Psoas muscle (tissue), 8 donors: ENCODE data around the gene ISG20L2. TPM values are rescaled to one million over a fixed set of nuclear protein-coding genes. Genes with fewer than 3 reads are reported as not detected.

Experiments used
- ATAC-seq, 4 donors: fragments of 200-7000 bp; cut with Tn5 transposase; one replicate each; pipeline ENCODE4 v1.9.1; 2020; ENCODE audit warnings: moderate library complexity in 3 of 4, mild to moderate bottlenecking in 2 of 4
- DNase-seq, 2 donors: peaks; one replicate each; pipeline ENCODE4 v3.0.0-alpha.2; 2020
- H3K27ac ChIP-seq: fragments of 200-600 bp; one replicate; pipeline ENCODE4 v1.8.0; 2022
- H3K27me3 ChIP-seq, 3 donors: fragments of 200-600 bp in 1 of 3; one replicate each; pipeline versions ENCODE4 v1.6.1 to v1.8.0; 2013 to 2022; ENCODE audit warnings: low read length in 2 of 3, mild to moderate bottlenecking in 2 of 3, moderate library complexity in 1 of 3; ENCODE audit not compliant: insufficient read depth in 3 of 3
- H3K36me3 ChIP-seq, 2 donors: fragments of 200-600 bp in 1 of 2; one replicate each; pipeline versions ENCODE4 v1.6.1 to v1.8.0; 2013 to 2022; ENCODE audit warnings: low read depth in 1 of 2, mild to moderate bottlenecking in 1 of 2, moderate library complexity in 1 of 2; ENCODE audit not compliant: insufficient read depth in 1 of 2
- H3K4me1 ChIP-seq: fragments of 200-600 bp; one replicate; pipeline ENCODE4 v1.8.0; 2022
- H3K4me3 ChIP-seq: fragments of 200-600 bp; one replicate; pipeline ENCODE4 v1.8.0; 2022; ENCODE audit warnings: mild to moderate bottlenecking
- H3K9me3 ChIP-seq: fragments of 200-600 bp; one replicate; pipeline ENCODE4 v1.8.0; 2022
- WGBS, 3 donors: extraction: QIAGEN DNeasy Blood & Tissue Kit; methylation state at CpG; one replicate each; pipeline versions ENCODE4 v1.1.6 to v1.1.7; 2013; 5-methylcytosine and 5-hydroxymethylcytosine counted together
- intact Hi-C, 2 donors: fragments of 100-400 bp; cut with DNase I; formaldehyde crosslinking; loops; one replicate each; pipeline versions ENCODE4 v1.11.0 to v1.14.2; 2022
- polyA plus RNA-seq, 3 donors: library from polyadenylated mRNA; stranded (reverse); fragments of 200-250 nt; gene quantifications; one replicate each; pipeline ENCODE4 v1.2.3, GENCODE V29; 2013
- total RNA-seq, 4 donors: library from RNA; stranded (reverse); fragmentation: NEBNext Ultra II Directional in 2 of 4; extraction: Animal tissue kit (Norgen Biotek cat#: 25700) in 2 of 4; gene quantifications; one replicate each; pipeline versions ENCODE4 v1.2.1 to v1.2.4, GENCODE V29; 2021 to 2023
- TF ChIP-seq, protein P1 (sequence below): fragments of 200-600 bp; IDR thresholded peaks from one replicate; pipeline ENCODE4 v1.8.0; 2022; ENCODE audit warnings: antibody characterized with exemption
- donor health status: healthy with polysubstance abuse.
- donor health status: DM: no; HTN: no; CAD: no; lungs with moderate emphysema.
- donor health status: Bipolar disorder and iron deficiency.
- donor health status: healthy.
- donor health status: DM: yes; HTN: yes; CAD: no.
- donor health status: DM: no; HTN: no; CAD: no.
- donor health status: DM: no; HTN: no; CAD: no.
- donor health status: DM: yes; HTN: yes; CAD: no.

Gene ISG20L2
- total and polyA plus RNA-seq, 7 donors, result 7.4 to 20.4 (median 18.2) TPM

DNA sequence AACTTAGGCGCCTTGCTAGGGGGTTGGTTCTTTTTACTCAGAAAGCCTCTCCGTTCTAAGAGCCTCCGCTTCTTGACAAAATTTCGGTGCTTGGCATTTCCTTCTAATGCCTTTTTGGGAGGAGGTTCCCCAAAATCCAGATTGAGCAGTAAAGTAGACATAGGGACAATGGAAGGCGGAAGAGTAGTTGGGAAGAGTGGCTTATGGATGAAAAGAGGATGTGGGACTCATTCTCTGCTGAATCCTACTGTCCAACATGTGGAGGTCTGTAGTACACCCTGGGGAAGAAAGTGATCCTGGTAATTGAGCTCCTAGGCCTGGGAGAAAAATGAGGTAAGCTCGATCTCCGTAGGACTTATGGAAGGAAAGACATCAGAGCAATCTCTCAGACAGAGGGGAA is 1.1 kb downstream of the ISG20L2 start:
- peaks cover 9 to 51% of the 10 kb centered on the region in 2 donors for H3K36me3 ChIP-seq
- 49 to 53% (median 52%) methylated on average over 7 of the region's 7 CpGs for WGBS, 3 donors
- no peak for DNase-seq
- H3K27ac ChIP-seq, result peak overlapping the region; percentile 99
- H3K27me3 ChIP-seq, result no peaks in the 10 kb centered on the region
- peak overlapping the region; percentile 80 for H3K4me3 ChIP-seq
- no peak for ATAC-seq
- H3K9me3 ChIP-seq, result no peaks in the 10 kb centered on the region
- TF ChIP-seq, protein P1, sequence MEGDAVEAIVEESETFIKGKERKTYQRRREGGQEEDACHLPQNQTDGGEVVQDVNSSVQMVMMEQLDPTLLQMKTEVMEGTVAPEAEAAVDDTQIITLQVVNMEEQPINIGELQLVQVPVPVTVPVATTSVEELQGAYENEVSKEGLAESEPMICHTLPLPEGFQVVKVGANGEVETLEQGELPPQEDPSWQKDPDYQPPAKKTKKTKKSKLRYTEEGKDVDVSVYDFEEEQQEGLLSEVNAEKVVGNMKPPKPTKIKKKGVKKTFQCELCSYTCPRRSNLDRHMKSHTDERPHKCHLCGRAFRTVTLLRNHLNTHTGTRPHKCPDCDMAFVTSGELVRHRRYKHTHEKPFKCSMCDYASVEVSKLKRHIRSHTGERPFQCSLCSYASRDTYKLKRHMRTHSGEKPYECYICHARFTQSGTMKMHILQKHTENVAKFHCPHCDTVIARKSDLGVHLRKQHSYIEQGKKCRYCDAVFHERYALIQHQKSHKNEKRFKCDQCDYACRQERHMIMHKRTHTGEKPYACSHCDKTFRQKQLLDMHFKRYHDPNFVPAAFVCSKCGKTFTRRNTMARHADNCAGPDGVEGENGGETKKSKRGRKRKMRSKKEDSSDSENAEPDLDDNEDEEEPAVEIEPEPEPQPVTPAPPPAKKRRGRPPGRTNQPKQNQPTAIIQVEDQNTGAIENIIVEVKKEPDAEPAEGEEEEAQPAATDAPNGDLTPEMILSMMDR, result no peak
- intact Hi-C loops, result loop anchor here (2.0 to 5.0 kb wide), 2 partner anchors 40 to 69 kb away; partner anchors contain the start of gene PRCC (in 1 of the 2)
- peaks cover 45% of the 10 kb centered on the region for H3K4me1 ChIP-seq

DNA sequence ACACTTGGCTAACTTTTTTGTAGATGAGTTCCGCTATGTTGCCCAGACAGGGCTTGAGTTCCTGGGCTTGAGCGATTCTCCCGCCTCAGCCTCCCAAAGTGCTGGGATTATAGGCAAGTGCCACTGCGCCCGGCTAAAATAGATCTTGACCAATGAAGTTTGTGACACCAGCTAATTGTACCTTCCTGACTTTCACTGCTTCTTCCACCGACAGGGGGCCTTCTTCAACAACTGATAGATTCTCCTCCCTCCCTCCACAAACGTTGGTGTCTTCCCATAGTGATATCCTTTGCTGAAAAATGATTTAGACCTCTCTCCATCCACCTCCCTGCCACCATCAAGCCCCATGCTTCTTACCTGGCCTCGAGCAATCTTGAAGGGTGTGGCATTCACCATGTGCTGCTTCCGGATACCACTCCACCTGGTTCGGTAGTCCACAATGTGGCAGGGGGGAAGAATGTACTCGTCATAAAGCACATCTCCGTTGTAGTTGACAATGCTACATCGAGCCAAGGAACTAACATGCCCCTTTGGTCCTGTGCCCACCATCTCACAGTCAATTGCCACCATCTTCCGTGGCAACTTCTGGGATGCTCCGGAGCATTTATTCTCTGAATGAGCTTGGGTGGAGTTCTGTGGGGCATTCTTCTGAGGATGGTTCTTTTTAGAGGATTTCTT is 1.9 kb downstream of the ISG20L2 start:
- intact Hi-C loops, result loop anchor here (1.0 to 5.0 kb wide), 3 partner anchors 37 to 68 kb away; partner anchors contain the start of gene PRCC (in 1 of the 2)
- 42 to 50% (median 43%) methylated on average over 15 of the region's 15 CpGs for WGBS, 3 donors
- ATAC-seq, result no peak
- Histone ChIP-seq H3K4me1 (peaks cover 45% of the 10 kb centered on the region), H3K27ac (peak overlapping the region; percentile 67), H3K4me3 (peak overlapping the region; percentile 80), H3K9me3 (no peaks in the 10 kb centered on the region), H3K27me3 (no peaks in the 10 kb centered on the region), H3K36me3 (peaks cover 7 to 49% of the 10 kb centered on the region in 2 donors)
- DNase-seq, result no peak
- TF ChIP-seq, protein P1, result peak; percentile 42

DNA sequence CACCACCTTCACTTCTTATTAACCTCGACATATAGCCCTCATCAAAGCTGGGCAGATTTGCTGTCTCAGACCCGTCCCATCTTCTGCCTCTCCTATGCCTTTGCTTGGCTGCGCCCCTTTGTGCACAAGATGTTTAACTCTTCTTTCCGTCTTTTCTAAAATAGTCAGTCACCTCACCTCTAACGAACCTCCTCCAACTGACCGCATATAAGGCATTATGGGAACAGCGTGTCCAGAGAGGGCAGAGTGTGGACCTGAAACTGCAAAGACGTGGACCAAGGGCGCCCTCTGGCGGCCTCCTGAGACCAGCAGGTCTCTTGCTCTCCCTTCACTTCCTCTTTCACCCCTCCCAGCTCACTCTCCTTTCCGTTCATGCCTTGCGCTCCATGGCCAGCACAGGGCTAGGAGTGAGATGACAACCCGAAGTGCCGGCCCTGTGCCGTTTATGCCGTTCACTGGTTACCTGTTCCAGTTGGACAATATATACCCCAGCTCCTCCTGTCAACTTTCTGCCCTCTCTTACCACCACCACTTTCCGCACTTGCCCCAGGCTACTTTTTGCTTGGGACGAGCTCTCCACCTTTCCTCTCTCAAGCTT is 2.8 kb downstream of the ISG20L2 start:
- TF ChIP-seq, protein P1, result peak; percentile 96
- Histone ChIP-seq H3K4me3 (peak overlapping the region; percentile 80), H3K9me3 (no peaks in the 10 kb centered on the region), H3K27me3 (no peaks in the 10 kb centered on the region), H3K4me1 (peaks cover 45% of the 10 kb centered on the region), H3K27ac (peak overlapping the region; percentile 67), H3K36me3 (peaks cover 7 to 51% of the 10 kb centered on the region in 2 donors)
- WGBS, 3 donors, result 11 to 14% (median 11%) methylated on average over 17 to 18 of the region's 18 CpGs
- DNase-seq (peak; percentile 88 to 94), ATAC-seq (peak; percentile 73 to 78 (median 74))
- intact Hi-C loops, result loop anchor here (1.0 to 5.0 kb wide), 4 partner anchors 35 to 67 kb away; partner anchors contain the start of gene PRCC (in 1 of the 2)

DNA sequence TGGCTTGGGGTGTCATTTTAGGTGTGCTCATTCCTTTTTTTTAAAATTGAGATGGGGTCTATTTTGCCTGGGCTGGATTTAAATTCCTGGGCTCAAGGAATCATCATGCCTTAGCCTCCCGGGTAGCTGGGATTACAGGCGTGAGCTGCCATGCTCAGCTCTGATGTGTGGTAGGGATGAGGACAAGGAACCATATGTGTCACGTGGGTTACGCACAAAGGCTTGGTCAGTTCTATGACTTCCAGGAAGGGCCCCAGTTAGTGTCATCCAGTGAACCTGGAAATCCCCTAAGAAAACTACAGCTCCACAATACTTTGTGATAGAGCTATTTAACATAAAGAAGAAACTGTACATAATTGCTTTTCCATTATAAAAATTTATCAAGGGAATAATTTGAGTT is 7.0 kb downstream of the ISG20L2 start:
- 91 to 95% (median 93%) methylated on average over 4 of the region's 4 CpGs for WGBS, 3 donors
- DNase-seq (no peak), ATAC-seq (no peak)
- Histone ChIP-seq H3K27me3 (no peaks in the 10 kb centered on the region), H3K9me3 (no peaks in the 10 kb centered on the region), H3K4me3 (no peak overlapping the region), H3K36me3 (peaks cover 7 to 49% of the 10 kb centered on the region in 2 donors), H3K27ac (no peak overlapping the region), H3K4me1 (peaks cover 23% of the 10 kb centered on the region)
- TF ChIP-seq, protein P1, result no peak
- intact Hi-C loops, result no loop called here
